Lung (tissue), 12 donors: Measurements from ENCODE around the gene ILK. TPM values are rescaled to one million over a fixed set of nuclear protein-coding genes. Genes with fewer than 3 reads are reported as not detected.

Experiments used
- ATAC-seq: fragments of 200-7000 bp; cut with Tn5 transposase; one replicate; pipeline ENCODE4 v1.9.1; 2020; ENCODE audit warnings: moderate number of reproducible peaks; ENCODE audit not compliant: insufficient read depth, low FRiP score
- DNase-seq, 3 donors: peaks; one replicate each; pipeline ENCODE4 v3.0.0-alpha.2; 2013 to 2017
- H3K27ac ChIP-seq, 2 donors: one replicate each; pipeline ENCODE4 v1.5.1; 2013; ENCODE audit warnings: mild to moderate bottlenecking in 2 of 2, moderate library complexity in 2 of 2, control low read depth in 1 of 2, inconsistent platforms in 1 of 2, low read depth in 1 of 2, low read length in 1 of 2
- H3K27me3 ChIP-seq, 3 donors: one replicate each; pipeline ENCODE4 v1.5.1; 2013; ENCODE audit warnings: low read length in 2 of 3; ENCODE audit not compliant: control insufficient read depth in 3 of 3, insufficient read depth in 3 of 3
- H3K36me3 ChIP-seq, 4 donors: one replicate each; pipeline ENCODE4 v1.5.1; 2013; ENCODE audit warnings: low read length in 4 of 4, mild to moderate bottlenecking in 1 of 4, moderate library complexity in 1 of 4; ENCODE audit not compliant: control insufficient read depth in 4 of 4, insufficient read depth in 4 of 4
- H3K4me1 ChIP-seq, 5 donors: one replicate each; pipeline ENCODE4 v1.5.1; 2013; ENCODE audit warnings: low read length in 5 of 5, mild to moderate bottlenecking in 2 of 5, moderate library complexity in 1 of 5; ENCODE audit not compliant: control insufficient read depth in 5 of 5, insufficient read depth in 5 of 5
- H3K4me3 ChIP-seq: one replicate; pipeline ENCODE4 v1.5.1; 2013; ENCODE audit warnings: mild to moderate bottlenecking, control low read depth, moderate library complexity
- H3K9ac ChIP-seq, 2 donors: one replicate each; pipeline ENCODE4 v1.5.1; 2013; ENCODE audit warnings: low read length in 2 of 2, control low read depth in 1 of 2; ENCODE audit not compliant: insufficient read depth in 1 of 2
- H3K9me3 ChIP-seq, 4 donors: one replicate each; pipeline ENCODE4 v1.5.1; 2013; ENCODE audit warnings: low read length in 3 of 4, mild to moderate bottlenecking in 1 of 4, moderate library complexity in 1 of 4; ENCODE audit not compliant: control insufficient read depth in 4 of 4, insufficient read depth in 3 of 4
- WGBS, 2 donors: extraction: QIAGEN DNeasy Blood & Tissue Kit; methylation state at CpG; one replicate each; pipeline ENCODE4 v1.1.7; 2013; 5-methylcytosine and 5-hydroxymethylcytosine counted together
- polyA plus RNA-seq, 2 donors: library from polyadenylated mRNA; stranded (reverse); fragments of 200-250 nt; gene quantifications; one replicate each; pipeline ENCODE4 v1.2.1, GENCODE V29; 2013
- total RNA-seq, 2 donors: library from RNA; depleted of rRNA in 1 of 2; stranded (reverse); fragments of >200 nt in 1 of 2; gene quantifications; one replicate each; pipeline ENCODE4 v1.2.1, GENCODE V29; 2014 to 2021
- TF ChIP-seq, protein P1 (sequence below): IDR thresholded peaks from 2 replicates; pipeline ENCODE4 v1.5.1; 2012; ENCODE audit warnings: mild to moderate bottlenecking; ENCODE audit errors: control extremely low read depth, extremely low read depth
- donor health status: control.
- donor health status: control.
- donor health status: Bipolar disorder and iron deficiency.
- donor health status: healthy.
- donor health status: DM: yes; HTN: yes; CAD: no.

The ILK gene
- total and polyA plus RNA-seq, 4 donors, result 91.1 to 147 (median 136) TPM

GRCh38 chr11:6629892-6630631 lies 26.5 kb downstream of the ILK start:
- TF ChIP-seq, protein P1, sequence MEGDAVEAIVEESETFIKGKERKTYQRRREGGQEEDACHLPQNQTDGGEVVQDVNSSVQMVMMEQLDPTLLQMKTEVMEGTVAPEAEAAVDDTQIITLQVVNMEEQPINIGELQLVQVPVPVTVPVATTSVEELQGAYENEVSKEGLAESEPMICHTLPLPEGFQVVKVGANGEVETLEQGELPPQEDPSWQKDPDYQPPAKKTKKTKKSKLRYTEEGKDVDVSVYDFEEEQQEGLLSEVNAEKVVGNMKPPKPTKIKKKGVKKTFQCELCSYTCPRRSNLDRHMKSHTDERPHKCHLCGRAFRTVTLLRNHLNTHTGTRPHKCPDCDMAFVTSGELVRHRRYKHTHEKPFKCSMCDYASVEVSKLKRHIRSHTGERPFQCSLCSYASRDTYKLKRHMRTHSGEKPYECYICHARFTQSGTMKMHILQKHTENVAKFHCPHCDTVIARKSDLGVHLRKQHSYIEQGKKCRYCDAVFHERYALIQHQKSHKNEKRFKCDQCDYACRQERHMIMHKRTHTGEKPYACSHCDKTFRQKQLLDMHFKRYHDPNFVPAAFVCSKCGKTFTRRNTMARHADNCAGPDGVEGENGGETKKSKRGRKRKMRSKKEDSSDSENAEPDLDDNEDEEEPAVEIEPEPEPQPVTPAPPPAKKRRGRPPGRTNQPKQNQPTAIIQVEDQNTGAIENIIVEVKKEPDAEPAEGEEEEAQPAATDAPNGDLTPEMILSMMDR, result no peak
- H3K36me3 ChIP-seq, result peaks cover 0 to 68% (median 37%) of the 10 kb centered on the region in 4 donors

GRCh38 chr11:6630632-6631291 lies 27.2 kb downstream of the ILK start:
- H3K27ac ChIP-seq, result no peak overlapping the region
- no peak overlapping the region for H3K4me3 ChIP-seq
- peaks cover 0 to 61% (median 32%) of the 10 kb centered on the region in 4 donors for H3K36me3 ChIP-seq
- WGBS, 2 donors, result 73 to 85% methylated on average over 27 to 28 of the region's 28 CpGs
- peaks cover 0 to 10% (median 8%) of the 10 kb centered on the region in 5 donors for H3K4me1 ChIP-seq
- no peak overlapping the region for H3K9ac ChIP-seq
- DNase-seq (no peak), ATAC-seq (no peak)
- TF ChIP-seq, protein P1, result no peak
- no peaks in the 10 kb centered on the region for H3K27me3 ChIP-seq
- H3K9me3 ChIP-seq, result peaks cover 0 to 2% (median 0%) of the 10 kb centered on the region in 4 donors

More at GRCh38 chr11:6629892-6630631, 26.5 kb downstream of the ILK start:
- DNase-seq, result peak in 1 of 3 donors; percentile 36
- peak; percentile 22 for ATAC-seq
- Histone ChIP-seq H3K27me3 (no peaks in the 10 kb centered on the region), H3K27ac (no peak overlapping the region), H3K9me3 (peaks cover 0 to 2% (median 0%) of the 10 kb centered on the region in 4 donors), H3K4me1 (peaks cover 0 to 6% (median 1%) of the 10 kb centered on the region in 5 donors), H3K9ac (no peak overlapping the region), H3K4me3 (no peak overlapping the region)
- WGBS, 2 donors, result 75 to 88% methylated on average over 102 of the region's 102 CpGs

DNA sequence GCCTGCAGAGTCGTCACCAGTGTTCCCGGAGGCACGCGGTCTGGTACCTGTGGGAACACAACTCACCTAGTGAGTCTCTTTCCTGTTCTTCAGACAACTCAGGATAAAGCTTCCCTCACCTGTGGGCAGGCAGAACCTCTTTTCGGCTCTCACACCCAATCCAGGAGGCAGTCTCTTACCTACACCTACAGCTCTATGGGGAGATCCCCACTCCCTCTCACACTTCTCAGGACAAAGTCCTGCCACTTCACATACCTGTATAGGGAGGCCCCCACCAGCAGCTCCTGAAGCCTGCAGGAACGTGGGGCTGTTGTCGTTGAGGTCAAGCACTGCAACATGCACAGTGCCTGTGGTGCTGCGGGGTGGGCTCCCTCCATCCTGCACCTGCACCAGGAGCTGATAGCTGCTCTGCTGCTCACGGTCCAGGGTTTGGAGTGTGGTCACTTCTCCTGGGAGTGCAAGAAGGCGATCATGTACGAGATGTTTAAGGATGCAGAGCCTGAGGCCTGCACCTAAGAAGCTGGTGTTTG lies 27.9 kb downstream of the ILK start:
- 84 to 94% methylated on average over 11 of the region's 11 CpGs for WGBS, 2 donors
- Histone ChIP-seq H3K27ac (no peak overlapping the region), H3K9me3 (peaks cover 0 to 2% (median 0%) of the 10 kb centered on the region in 4 donors), H3K36me3 (peaks cover 0 to 54% (median 27%) of the 10 kb centered on the region in 4 donors), H3K27me3 (no peaks in the 10 kb centered on the region), H3K4me1 (peaks cover 0 to 16% (median 10%) of the 10 kb centered on the region in 5 donors), H3K9ac (no peak overlapping the region), H3K4me3 (no peak overlapping the region)
- TF ChIP-seq, protein P1, result no peak
- DNase-seq (no peak), ATAC-seq (no peak)
